HG03135 (cell line): ENCODE measurements around the gene KCNQ2.

Experiments
- ATAC-seq: cut with Tn5 transposase; IDR thresholded peaks from one replicate; pipeline ENCODE4 v1.9.1; 2021; ENCODE audit warnings: mild to moderate bottlenecking, moderate library complexity; ENCODE audit not compliant: unreplicated experiment

Gene KCNQ2

GRCh38 chr20:63456429-63457284 is 15.8 kb downstream of the KCNQ2 start:
- no peak for ATAC-seq

DNA sequence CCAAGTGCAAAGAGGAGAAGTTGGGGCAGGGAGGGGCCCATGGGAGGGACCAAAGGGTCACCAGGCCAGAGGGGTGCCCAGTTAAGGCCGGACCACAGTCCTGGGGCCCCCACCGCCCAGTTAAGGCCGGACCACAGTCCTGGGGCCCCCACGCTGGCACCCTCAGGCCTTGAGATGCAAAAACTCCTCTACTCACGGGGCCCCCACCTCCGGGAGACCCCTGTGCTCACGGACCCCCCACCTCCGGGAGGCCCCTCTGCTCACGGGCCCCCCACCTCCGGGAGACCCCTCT is 16.9 kb downstream of the KCNQ2 start:
- ATAC-seq, result no peak

GRCh38 chr20:63454731-63455567 is 17.5 kb downstream of the KCNQ2 start:
- no peak for ATAC-seq

GRCh38 chr20:63452821-63453523 is 19.5 kb downstream of the KCNQ2 start:
- ATAC-seq, result no peak

GRCh38 chr20:63452341-63452740 is 20.1 kb downstream of the KCNQ2 start:
- ATAC-seq, result no peak

- ATAC-seq, result no peak
Measured at GRCh38 chr20:63451821-63452220, 20.6 kb downstream of the KCNQ2 start.

GRCh38 chr20:63449796-63450730 is 22.4 kb downstream of the KCNQ2 start:
- no peak for ATAC-seq

GRCh38 chr20:63449025-63449424 is 23.4 kb downstream of the KCNQ2 start:
- no peak for ATAC-seq

- ATAC-seq, result no peak
Measured at GRCh38 chr20:63448031-63448430, 24.4 kb downstream of the KCNQ2 start.

DNA sequence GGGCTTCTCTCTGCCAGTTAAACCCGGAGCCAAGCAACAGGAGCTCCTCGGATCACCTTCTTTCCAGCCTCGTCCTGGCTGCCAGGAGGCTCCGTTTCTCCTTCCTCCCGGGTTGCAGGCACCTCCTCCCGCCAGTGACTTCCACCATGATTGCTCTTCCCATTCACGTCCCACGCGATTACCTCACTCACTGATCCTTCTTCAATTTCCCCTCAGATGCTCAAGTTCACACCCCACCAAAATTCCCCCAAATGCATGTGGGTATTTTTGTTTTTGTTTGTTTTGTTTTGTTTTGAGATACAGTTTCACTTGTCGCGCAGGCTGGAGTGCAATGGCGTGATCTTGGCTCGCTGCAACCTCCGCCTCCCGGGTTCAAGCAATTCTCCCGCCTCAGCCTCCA is 25.1 kb downstream of the KCNQ2 start:
- ATAC-seq, result no peak

GRCh38 chr20:63446216-63447024 is 26.0 kb downstream of the KCNQ2 start:
- no peak for ATAC-seq

GRCh38 chr20:63445075-63445734 is 27.2 kb downstream of the KCNQ2 start:
- no peak for ATAC-seq

- ATAC-seq, result no peak
Measured at GRCh38 chr20:63444548-63444947, 27.9 kb downstream of the KCNQ2 start.

DNA sequence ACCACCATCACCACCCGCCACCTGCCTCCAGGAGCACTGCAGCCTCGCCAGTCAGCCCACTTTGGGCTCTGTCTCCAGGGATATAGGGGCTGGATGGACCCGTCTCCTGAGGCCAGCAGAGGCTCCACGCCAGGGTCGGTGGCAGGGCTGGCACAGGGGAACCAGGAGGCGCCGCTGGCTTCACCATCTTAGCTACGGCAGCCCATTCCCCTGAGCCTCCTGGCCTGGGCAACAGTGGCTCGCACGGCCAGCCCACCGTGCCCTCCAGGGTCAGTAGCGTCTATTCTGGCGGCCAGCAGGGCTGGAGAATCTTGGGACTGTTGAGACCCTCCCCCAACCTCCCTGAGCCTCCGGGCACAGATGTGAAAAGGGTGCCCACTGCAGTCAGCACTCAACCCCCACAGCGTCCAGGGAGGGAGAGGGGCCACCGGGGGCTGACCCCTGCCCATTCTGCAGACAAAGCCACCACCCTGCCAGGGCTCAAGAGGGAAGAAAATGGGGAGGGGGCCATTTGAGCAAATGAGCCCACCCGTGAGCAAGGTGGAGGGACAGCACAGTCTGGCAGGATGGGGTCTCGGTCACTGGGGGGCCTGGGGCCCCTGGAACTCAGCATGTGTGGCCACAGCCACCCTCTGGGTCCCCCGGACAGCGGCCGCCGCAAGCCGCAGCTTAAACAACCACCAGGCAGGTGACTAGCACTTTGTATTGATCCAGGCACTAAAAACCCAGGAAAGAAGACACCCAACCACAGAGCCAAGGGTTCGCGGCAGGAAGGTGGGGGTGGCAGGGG is 28.7 kb downstream of the KCNQ2 start:
- no peak for ATAC-seq

DNA sequence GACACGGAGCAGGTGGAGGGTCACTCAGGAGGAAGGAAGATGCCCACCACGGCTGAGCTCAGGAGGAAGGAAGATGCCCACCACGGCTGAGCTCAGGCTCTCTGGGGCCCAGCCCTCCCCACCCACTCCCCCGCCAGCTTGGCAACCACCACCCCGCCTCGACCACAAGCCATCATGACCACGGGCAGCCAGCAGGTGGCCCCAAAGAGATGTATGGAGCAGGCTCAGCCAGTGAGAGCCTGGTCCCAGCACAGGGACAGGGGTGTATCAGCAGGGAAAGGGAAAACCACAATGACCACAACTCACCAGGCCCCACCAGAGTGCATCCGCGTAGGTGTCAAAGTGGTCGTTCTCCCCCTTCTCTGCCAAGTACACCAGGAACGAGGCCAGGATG is 30.4 kb downstream of the KCNQ2 start:
- ATAC-seq, result no peak

GRCh38 chr20:63441136-63442099 is 31.0 kb downstream of the KCNQ2 start:
- ATAC-seq, result no peak

DNA sequence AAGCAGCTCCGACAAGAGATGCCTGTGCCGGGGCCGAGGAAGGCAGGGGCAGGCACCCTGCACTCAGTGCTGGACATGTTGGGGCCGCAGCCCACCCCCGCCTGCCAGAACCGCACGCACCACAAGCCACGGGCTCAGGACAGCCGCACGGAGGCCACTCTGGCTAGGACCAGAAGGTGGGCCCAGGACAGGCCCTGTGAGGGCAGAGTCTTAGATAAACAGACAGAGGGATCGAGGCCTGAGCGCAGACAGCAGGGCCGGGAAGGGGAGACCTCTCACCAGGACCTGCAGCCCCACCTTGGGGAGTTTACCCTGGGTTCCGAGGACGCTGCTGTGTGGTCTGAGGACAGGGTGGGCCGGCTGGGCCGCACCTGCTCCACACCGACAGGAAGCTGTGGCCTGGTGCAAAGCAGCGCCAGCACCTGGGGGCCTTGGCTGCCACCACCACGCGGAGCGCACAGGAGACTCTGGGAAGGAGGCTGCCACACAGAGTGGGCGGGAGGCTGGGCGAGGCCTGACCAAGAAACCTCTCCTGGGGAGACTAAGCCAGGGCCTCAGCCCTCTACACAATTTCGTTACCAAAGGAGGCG is 32.0 kb downstream of the KCNQ2 start:
- no peak for ATAC-seq
